Mesenchymal stem cell (in vitro differentiated cells and primary cell): ENCODE results near the gene HSPBP1.

ENCODE experiments used
- DNase-seq: peaks from one replicate; pipeline ENCODE4 v3.0.0-alpha.2; 2013
- H2AFZ ChIP-seq: one replicate; pipeline ENCODE4 v1.6.1; 2013; ENCODE audit warnings: low read depth, mild to moderate bottlenecking, control low read depth, inconsistent platforms, low read length, moderate library complexity
- H2AK5ac ChIP-seq: 2 replicates; pipeline ENCODE4 v1.6.1; 2013; ENCODE audit warnings: low read length, moderate library complexity, mild to moderate bottlenecking, inconsistent platforms; ENCODE audit not compliant: severe bottlenecking
- H2BK120ac ChIP-seq: one replicate; pipeline ENCODE4 v1.6.1; 2013; ENCODE audit warnings: low read depth, mild to moderate bottlenecking, inconsistent platforms, low read length, moderate library complexity
- H2BK12ac ChIP-seq, 2 experiments: one replicate each; pipeline ENCODE4 v1.6.1; 2013; ENCODE audit warnings: inconsistent platforms in 2 of 2, low read length in 2 of 2, mild to moderate bottlenecking in 2 of 2, moderate library complexity in 2 of 2, control low read depth in 1 of 2
- H2BK15ac ChIP-seq: one replicate; pipeline ENCODE4 v1.6.1; 2013; ENCODE audit warnings: mild to moderate bottlenecking, low read depth, inconsistent platforms; ENCODE audit not compliant: poor library complexity, severe bottlenecking
- H2BK5ac ChIP-seq: 2 replicates; pipeline ENCODE4 v1.6.1; 2013; ENCODE audit warnings: low read depth, mild to moderate bottlenecking, low read length, control low read depth, inconsistent platforms; ENCODE audit not compliant: poor library complexity, severe bottlenecking
- H3K14ac ChIP-seq, 2 experiments: one replicate each; pipeline ENCODE4 v1.6.1; 2013; ENCODE audit warnings: inconsistent platforms in 2 of 2, low read length in 2 of 2, control low read depth in 1 of 2, mild to moderate bottlenecking in 1 of 2, moderate library complexity in 1 of 2
- H3K18ac ChIP-seq, 2 experiments: one replicate each; pipeline ENCODE4 v1.6.1; 2013; ENCODE audit warnings: inconsistent platforms in 2 of 2, low read length in 2 of 2, control low read depth in 1 of 2, low read depth in 1 of 2, mild to moderate bottlenecking in 1 of 2
- H3K23ac ChIP-seq, 2 experiments: one replicate each; pipeline ENCODE4 v1.6.1; 2013; ENCODE audit warnings: inconsistent platforms in 2 of 2, low read length in 2 of 2, mild to moderate bottlenecking in 2 of 2, moderate library complexity in 2 of 2, control low read depth in 1 of 2
- H3K27ac ChIP-seq: 2 replicates; pipeline ENCODE4 v1.5.1; 2013; ENCODE audit warnings: mild to moderate bottlenecking, moderate library complexity, low read length, control low read depth, inconsistent platforms; ENCODE audit not compliant: poor library complexity, severe bottlenecking
- H3K27me3 ChIP-seq, 2 experiments: 2 replicates each; pipeline versions ENCODE4 v1.6.1 to v1.7.0; 2013; ENCODE audit warnings: low read length in 2 of 2, mild to moderate bottlenecking in 2 of 2, moderate library complexity in 2 of 2, control low read depth in 1 of 2, inconsistent platforms in 1 of 2; ENCODE audit not compliant: control insufficient read depth in 1 of 2, insufficient read depth in 1 of 2
- H3K36me3 ChIP-seq, 2 experiments: 2 replicates each; pipeline versions ENCODE4 v1.6.1 to v1.7.0; 2013; ENCODE audit warnings: low read length in 2 of 2, control low read depth in 1 of 2, inconsistent platforms in 1 of 2, low read depth in 1 of 2, mild to moderate bottlenecking in 1 of 2; ENCODE audit not compliant: insufficient read depth in 2 of 2, control insufficient read depth in 1 of 2
- H3K4ac ChIP-seq, 2 experiments: one replicate each; pipeline ENCODE4 v1.6.1; 2013; ENCODE audit warnings: inconsistent platforms in 2 of 2, low read length in 2 of 2, mild to moderate bottlenecking in 2 of 2, moderate library complexity in 2 of 2, control low read depth in 1 of 2, low read depth in 1 of 2
- H3K4me1 ChIP-seq: 2 replicates; pipeline ENCODE4 v1.6.1; 2013; ENCODE audit warnings: low read depth, low read length, control low read depth; ENCODE audit not compliant: control insufficient read depth, insufficient read depth
- H3K4me2 ChIP-seq: 2 replicates; pipeline ENCODE4 v1.6.1; 2013; ENCODE audit warnings: low read length, mild to moderate bottlenecking, inconsistent platforms; ENCODE audit not compliant: poor library complexity, severe bottlenecking
- H3K4me3 ChIP-seq, 2 experiments: 2 replicates each; pipeline versions ENCODE4 v1.5.1 to v1.7.0; 2013; ENCODE audit warnings: low read length in 2 of 2, mild to moderate bottlenecking in 2 of 2, control low read depth in 1 of 2, low read depth in 1 of 2; ENCODE audit not compliant: insufficient read depth in 1 of 2
- H3K79me1 ChIP-seq: replicated peaks from 2 replicates; pipeline ENCODE4 v1.6.1; 2013; ENCODE audit warnings: mild to moderate bottlenecking, control low read depth, low read length, inconsistent platforms; ENCODE audit not compliant: poor library complexity, severe bottlenecking
- H3K9ac ChIP-seq: 2 replicates; pipeline ENCODE4 v1.7.0; 2013; ENCODE audit warnings: mild to moderate bottlenecking, low read length, moderate library complexity
- H3K9me3 ChIP-seq: 2 replicates; pipeline ENCODE4 v1.7.0; 2013; ENCODE audit warnings: mild to moderate bottlenecking, low read length; ENCODE audit not compliant: control insufficient read depth
- H4K8ac ChIP-seq: one replicate; pipeline ENCODE4 v1.6.1; 2013; ENCODE audit warnings: inconsistent platforms, mild to moderate bottlenecking, low read length, moderate library complexity
- H4K91ac ChIP-seq: one replicate; pipeline ENCODE4 v1.6.1; 2013; ENCODE audit warnings: mild to moderate bottlenecking, low read length, inconsistent platforms
- WGBS: methylation state at CpG from one replicate; pipeline ENCODE4 v1.1.7; 2013; ENCODE audit warnings: mixed read lengths; 5-methylcytosine and 5-hydroxymethylcytosine counted together

HSPBP1 gene

DNA sequence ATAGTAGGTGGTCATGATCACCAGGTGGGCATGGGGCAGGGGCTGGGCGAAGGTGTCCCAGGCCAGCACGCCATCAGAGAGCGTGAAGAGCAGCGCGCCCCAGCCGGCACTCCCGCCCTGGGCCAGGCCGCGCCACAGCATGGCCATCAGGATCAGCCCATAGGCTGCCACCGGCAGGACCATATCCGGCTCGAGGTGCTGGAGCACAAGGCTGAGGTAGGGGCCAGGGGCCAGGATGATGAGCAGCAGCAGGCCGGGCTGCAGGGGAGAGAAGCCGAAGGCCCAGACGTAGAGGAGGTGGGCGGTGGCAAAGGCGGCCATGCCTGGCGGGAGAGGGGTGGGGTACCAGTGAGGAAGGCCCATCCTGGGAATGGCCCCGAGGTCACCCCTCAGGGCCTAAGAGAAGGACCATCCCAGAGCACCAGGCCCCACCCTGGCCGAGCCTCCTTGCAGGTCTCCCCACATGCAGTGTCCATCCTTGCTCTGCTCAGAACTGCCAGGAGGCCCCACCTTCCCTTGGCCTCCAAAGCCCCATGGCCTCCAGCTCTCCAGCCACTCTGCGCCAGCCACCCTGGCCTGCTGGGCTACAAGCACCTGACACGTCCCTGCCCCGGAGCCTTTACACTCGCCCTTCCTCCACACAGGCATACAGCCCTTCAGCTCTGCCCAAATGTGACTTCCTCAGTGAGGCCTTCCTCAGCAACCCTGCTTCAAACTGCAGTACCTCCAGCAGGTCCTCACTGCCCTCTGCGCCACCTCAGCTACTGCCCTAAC, 52.5 kb downstream of the HSPBP1 start:
- Histone ChIP-seq H2BK12ac (no peak overlapping the region), H4K8ac (no peak overlapping the region), H3K14ac (no peak overlapping the region), H3K36me3 (peaks cover 61 to 83% of the 10 kb centered on the region in 2 experiments), H3K27me3 (no peaks in the 10 kb centered on the region), H2AFZ (no peak overlapping the region), H2BK5ac (no peak overlapping the region), H2BK15ac (no peak overlapping the region), H3K27ac (no peak overlapping the region), H3K4me1 (peaks cover 17% of the 10 kb centered on the region), H3K9ac (no peak overlapping the region), H3K18ac (no peak overlapping the region), H3K79me1 (peaks cover 27% of the 10 kb centered on the region), H4K91ac (no peak overlapping the region), H3K4me2 (no peak overlapping the region), H3K9me3 (no peaks in the 10 kb centered on the region), H3K4ac (no peak overlapping the region), H2AK5ac (no peak overlapping the region), H3K4me3 (no peak overlapping the region), H3K23ac (no peak overlapping the region), H2BK120ac (no peak overlapping the region)
- WGBS: 97% methylated on average over 22 of the region's 25 CpGs
- DNase-seq: no peak

DNA sequence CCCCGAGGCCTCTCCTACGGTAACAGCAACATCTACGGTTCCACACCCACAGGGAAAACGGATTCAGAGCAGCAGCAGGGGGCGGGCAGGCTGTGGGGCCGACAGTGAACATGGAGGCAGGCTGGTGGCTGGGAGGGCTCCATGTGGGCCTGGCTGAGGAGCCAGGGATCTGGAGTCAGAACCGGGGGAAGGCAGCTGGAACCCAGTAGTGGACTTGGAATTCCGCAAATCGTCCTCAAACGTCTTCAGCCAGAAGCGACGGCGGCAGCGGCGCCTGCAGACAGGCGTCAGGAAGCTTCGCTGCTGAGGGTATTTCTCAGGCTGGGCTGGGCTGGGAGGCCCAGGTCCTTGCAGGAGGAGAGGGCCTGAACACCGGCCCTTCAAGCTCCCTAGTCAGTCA, 53.1 kb downstream of the HSPBP1 start:
- Histone ChIP-seq H3K4me3 (no peak overlapping the region), H3K9me3 (no peaks in the 10 kb centered on the region), H3K27ac (no peak overlapping the region), H3K14ac (no peak overlapping the region), H3K9ac (no peak overlapping the region), H3K23ac (no peak overlapping the region), H2BK15ac (no peak overlapping the region), H2BK5ac (no peak overlapping the region), H3K79me1 (peaks cover 21% of the 10 kb centered on the region), H2AFZ (no peak overlapping the region), H2BK120ac (no peak overlapping the region), H3K4me2 (no peak overlapping the region), H3K36me3 (peaks cover 55 to 77% of the 10 kb centered on the region in 2 experiments), H2BK12ac (no peak overlapping the region), H3K4me1 (peaks cover 17% of the 10 kb centered on the region), H3K18ac (no peak overlapping the region), H4K8ac (no peak overlapping the region), H3K27me3 (no peaks in the 10 kb centered on the region), H4K91ac (no peak overlapping the region), H2AK5ac (no peak overlapping the region), H3K4ac (no peak overlapping the region)
- DNase-seq: no peak
- WGBS: 88% methylated on average over 18 of the region's 18 CpGs

DNA sequence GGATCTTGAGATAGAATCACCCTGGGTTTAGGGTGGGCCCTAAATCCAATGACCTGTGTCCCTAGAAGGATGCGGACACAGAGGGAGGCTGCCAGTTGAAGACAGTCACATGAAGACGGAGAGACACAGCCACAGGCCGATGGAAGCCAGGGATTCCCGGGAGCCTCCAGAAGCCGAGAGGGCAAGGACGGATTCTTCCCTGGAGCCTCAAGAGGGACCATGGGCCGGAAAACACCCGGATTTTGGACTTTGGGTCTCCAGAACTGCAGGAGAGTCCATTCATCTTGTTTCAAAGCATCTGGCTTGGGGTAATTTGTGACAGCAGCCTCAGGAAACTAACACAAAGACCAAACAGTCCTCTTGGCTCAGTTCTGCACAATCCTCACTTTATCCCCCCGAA, 53.6 kb downstream of the HSPBP1 start:
- Histone ChIP-seq H3K36me3 (peaks cover 50 to 72% of the 10 kb centered on the region in 2 experiments), H4K8ac (no peak overlapping the region), H3K79me1 (peaks cover 16% of the 10 kb centered on the region), H3K9me3 (no peaks in the 10 kb centered on the region), H2BK120ac (no peak overlapping the region), H3K14ac (no peak overlapping the region), H4K91ac (no peak overlapping the region), H2BK12ac (no peak overlapping the region), H3K9ac (no peak overlapping the region), H2AK5ac (no peak overlapping the region), H2BK5ac (no peak overlapping the region), H2BK15ac (no peak overlapping the region), H3K27me3 (no peaks in the 10 kb centered on the region), H3K27ac (no peak overlapping the region), H2AFZ (no peak overlapping the region), H3K23ac (no peak overlapping the region), H3K4me1 (peaks cover 17% of the 10 kb centered on the region), H3K4me3 (no peak overlapping the region), H3K18ac (no peak overlapping the region), H3K4ac (no peak overlapping the region), H3K4me2 (no peak overlapping the region)
- 96% methylated on average over 9 of the region's 9 CpGs for WGBS
- DNase-seq: no peak

DNA sequence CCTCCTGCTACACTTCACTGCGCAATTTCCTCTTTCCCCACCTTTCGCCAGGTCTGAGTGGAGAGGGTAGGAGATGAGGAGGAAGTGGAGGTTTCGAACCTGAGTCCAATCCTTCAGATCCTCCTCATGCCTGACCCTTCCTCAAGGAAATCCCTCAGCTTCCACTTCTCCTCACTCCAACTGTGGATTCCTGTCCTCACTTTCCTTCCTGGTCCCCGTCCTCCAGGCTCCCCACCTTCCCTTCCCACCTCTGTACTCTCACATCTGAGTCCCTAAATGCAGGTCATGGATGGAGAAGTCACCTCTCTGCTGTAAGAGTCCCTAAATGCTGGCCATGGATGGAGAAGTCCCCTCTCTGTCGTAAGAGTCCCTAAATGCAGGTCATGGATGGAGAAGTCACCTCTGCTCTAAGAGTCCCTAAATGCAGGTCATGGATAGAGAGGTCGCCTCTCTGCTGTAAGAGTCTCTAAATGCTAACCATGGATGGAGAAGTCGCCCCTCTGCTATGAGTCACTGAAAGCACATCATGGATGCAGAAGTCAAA, 54.4 kb downstream of the HSPBP1 start:
- H2BK15ac ChIP-seq: no peak overlapping the region
- H3K4me3 ChIP-seq: no peak overlapping the region
- no peak overlapping the region for H3K4ac ChIP-seq
- H3K79me1 ChIP-seq: peaks cover 11% of the 10 kb centered on the region
- no peak overlapping the region for H2AK5ac ChIP-seq
- DNase-seq: no peak
- H2BK12ac ChIP-seq: no peak overlapping the region
- no peaks in the 10 kb centered on the region for H3K27me3 ChIP-seq
- no peak overlapping the region for H2AFZ ChIP-seq
- H3K14ac ChIP-seq: no peak overlapping the region
- H2BK120ac ChIP-seq: no peak overlapping the region
- 93% methylated on average over 4 of the region's 7 CpGs for WGBS
- no peak overlapping the region for H2BK5ac ChIP-seq
- no peak overlapping the region for H3K18ac ChIP-seq
- no peak overlapping the region for H3K4me2 ChIP-seq
- peaks cover 17% of the 10 kb centered on the region for H3K4me1 ChIP-seq
- H3K27ac ChIP-seq: no peak overlapping the region
- H3K9me3 ChIP-seq: no peaks in the 10 kb centered on the region
- H3K23ac ChIP-seq: no peak overlapping the region
- H3K9ac ChIP-seq: no peak overlapping the region
- peaks cover 44 to 64% of the 10 kb centered on the region in 2 experiments for H3K36me3 ChIP-seq
- no peak overlapping the region for H4K91ac ChIP-seq
- no peak overlapping the region for H4K8ac ChIP-seq
